ENCODE measurements around the gene GBA3. TPM values are rescaled to one million over a fixed set of nuclear protein-coding genes. Genes with fewer than 3 reads are reported as not detected.

GBA3 gene
- not detected for polyA plus RNA-seq (2012; ENCODE audit: insufficient read depth, insufficient read length)

DNA sequence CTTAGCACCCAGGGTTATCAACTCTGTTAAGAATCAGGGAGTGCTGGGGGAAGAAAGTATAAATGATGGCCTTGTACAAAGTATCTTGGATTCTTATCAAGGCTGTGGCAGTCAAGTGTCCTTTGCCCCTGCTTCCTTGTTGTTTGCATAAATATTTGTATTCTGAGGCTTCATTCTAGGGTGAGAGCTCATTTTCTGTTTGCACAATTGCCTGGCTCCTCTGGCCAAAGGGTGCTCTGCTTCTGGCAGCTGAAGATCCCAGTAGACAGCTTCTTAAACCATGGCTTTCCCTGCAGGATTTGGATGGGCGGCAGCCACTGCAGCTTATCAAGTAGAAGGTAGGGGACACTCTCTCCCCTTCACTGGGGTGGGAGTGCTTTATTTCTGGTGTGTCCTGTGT, at the start of gene GBA3:
Gene GBA3, plus strand, starts transcription at position 202 of the 400 bp plus-strand sequence.
- no peak within 1 kb of the TSS for H3K4me3 ChIP-seq (ENCODE audit: low read length)
- no peak for DNase-seq (ENCODE audit: low read depth, low spot score)

DNA sequence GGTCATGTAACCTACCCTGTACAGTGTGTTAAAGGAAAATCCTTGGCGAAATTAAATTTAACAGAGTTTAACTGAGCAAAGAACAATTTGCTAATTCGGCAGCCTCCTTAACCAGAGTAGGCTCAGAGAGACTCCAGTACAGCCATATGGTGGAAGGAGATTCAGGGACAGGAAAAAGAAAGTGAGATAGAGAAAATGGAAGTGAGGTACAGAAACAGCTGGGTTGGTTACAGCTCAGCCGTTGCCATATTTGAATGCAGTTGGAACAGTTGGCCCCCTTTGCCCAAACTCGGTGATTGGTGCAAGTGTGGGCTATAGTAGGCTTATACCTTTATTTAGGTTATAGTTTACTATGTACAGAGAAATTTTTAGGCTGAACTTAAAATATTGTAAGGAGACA, 48.8 kb upstream of the GBA3 start:
- no peak for DNase-seq (ENCODE audit: low read depth, low spot score)
- no peak overlapping the region for H3K4me3 ChIP-seq (ENCODE audit: low read length)

DNA sequence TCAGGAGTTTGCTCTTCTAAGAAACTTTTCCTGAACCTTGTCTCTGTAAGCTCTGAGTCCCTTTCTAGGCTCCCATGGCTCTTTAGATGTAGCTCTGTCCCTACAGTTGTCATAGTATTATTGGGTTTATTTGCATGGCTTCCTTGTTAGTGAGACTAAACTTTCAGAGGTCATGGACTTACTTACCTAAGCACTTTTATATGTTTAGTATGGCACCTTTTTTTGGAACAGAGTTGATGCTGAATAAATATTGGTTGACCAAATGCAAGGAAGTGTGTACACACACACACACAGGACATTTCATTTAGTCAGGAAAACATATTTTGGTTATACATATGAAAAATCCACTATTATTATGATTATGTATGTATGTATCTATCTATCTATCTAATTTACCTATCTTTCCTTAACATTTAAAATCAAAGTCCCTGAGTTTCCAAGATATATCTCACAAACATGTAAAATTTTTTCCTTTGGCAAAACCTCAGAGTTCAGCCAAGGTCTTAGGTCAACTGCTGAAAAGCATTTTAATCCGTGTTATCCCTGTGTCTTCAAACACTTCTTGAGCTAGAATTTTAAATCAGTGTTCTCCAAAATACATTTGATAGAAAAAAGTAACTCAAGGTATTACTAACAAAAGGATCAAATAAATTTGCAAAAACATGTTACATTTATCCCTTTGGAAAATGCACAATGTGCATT, 47.1 kb upstream of the GBA3 start:
- DNase-seq (ENCODE audit: low read depth, low spot score) = no peak

DNA sequence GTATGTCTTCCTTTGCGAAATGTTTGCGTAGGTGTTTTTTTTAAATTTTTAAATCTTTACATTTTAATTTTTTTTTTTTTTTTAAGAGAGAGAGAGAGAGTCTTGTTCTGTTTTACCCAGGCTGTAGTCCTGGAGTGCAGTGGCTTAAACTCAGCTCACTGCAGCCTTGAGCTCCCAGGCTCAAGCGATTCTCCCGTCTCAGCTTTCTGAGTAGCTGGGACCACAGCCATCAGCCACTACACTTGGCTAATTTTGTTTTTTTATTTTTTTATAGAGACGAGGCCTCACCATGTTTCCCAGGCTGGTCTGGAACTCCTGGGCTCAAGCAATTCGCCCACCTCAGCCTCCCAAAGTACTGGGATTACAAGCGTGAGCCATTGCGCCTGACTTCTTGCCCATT, 43.7 kb upstream of the GBA3 start:
- H3K4me3 ChIP-seq (ENCODE audit: low read length) = no peak overlapping the region
- DNase-seq (ENCODE audit: low read depth, low spot score) = no peak

More for the DNA sequence above, 47.1 kb upstream of the GBA3 start:
- H3K4me3 ChIP-seq (ENCODE audit: low read length) = no peak overlapping the region

DNA sequence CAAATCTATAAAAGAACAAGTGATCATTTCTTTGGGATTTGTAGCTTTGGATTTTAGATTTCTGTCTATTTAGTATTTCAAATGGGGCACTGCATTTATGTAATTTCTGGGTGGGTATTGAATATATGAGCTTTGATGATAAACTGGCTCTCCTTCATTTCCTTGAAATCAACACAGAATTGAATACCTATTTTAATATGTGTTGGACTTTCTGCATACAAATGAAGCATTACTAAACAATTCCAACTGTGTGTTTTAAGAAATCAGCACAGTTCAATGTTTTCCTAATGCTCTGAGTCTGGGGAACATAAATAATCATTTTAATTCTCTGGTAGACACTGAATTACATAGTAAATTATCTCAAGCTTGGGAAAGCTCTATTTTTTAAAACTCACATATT, 42.0 kb upstream of the GBA3 start:
- no peak for DNase-seq (ENCODE audit: low read depth, low spot score)
- H3K4me3 ChIP-seq (ENCODE audit: low read length) = no peak overlapping the region

DNA sequence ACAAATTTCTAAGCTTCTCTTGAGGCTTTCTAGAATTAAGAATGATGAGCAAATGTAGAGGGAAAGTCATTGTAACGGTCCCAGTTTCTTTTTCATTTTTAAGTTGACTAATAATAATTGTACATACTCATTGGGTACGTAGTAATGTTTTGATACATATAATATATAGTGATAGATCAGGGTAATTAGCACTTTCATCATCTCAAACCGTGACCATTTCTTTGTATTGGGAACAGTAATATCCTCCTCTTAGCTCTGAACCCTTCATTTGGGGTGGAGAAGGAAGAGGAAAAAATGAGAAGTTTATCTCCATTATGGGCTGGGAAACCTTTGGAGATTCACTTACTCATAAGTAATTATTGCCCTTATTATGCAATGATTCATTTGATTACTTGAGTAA, 39.0 kb upstream of the GBA3 start:
- DNase-seq (ENCODE audit: low read depth, low spot score) = no peak
- no peak overlapping the region for H3K4me3 ChIP-seq (ENCODE audit: low read length)

DNA sequence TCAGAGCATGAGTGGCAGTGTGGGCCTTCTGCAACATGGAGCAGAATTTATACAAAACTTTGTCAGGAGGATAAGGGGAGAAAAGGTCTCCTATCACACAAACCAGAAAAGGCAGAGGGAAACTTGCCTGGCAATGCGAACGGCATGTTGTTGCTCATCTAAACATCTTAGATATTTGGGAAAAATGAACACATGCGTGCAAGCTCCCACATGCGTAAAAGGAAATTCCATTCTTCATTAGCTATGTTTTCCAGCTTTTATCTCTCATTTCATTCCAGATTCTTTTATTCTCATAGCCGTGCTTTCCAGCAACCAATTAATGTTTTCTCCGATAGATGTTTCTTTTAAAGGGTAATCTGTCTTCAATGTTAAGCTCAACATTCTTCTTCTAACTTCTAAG, 31.3 kb upstream of the GBA3 start:
- no peak for DNase-seq (ENCODE audit: low read depth, low spot score)
- no peak overlapping the region for H3K4me3 ChIP-seq (ENCODE audit: low read length)

DNA sequence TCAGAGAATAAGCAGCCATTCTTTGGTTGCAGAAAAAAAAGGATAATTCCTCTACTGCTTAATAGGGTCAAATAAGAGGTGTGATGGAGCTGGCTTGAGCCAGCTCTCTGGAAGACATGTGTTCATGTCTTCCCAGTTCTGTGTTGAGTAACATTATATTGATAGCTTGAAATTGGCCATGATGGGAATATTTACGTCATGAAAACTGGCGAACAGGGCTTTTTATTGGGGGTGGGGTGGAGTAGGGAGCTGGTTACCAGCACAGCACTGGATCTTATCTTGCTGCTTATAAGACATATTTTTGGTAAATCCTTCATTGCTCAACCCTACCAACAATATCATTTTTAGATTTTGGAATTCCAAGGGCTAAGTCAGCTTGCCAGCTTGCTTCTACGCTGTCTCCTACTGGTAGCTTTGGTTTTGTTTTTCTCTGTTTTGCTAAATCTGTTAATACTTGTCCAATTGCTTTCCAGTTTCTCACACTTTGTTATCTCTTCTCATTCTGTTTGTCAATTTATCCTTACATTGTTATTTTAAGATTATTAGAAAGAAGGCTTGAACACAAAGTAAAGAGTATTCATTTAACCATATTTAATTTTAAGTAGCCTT, 25.3 kb upstream of the GBA3 start:
- no peak overlapping the region for H3K4me3 ChIP-seq (ENCODE audit: low read length)
- no peak for DNase-seq (ENCODE audit: low read depth, low spot score)

DNA sequence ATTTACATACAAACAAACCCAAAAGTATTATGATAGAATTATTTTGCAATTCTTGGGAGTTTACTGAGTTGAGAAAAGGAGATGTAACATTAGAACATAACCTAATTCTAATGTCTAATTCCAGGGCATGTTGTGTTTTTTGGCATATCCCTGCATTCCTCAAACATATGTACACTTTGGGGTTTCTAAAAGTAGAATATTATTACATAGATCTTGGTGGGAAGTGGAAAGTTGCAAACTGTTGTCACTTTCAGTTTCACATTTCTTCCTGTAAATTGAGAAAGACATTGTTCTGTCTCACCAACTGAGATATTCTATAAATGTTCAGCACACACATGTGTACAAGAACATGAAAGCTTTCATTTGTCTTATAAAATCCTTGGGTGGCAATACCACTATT, 24.4 kb upstream of the GBA3 start:
- no peak overlapping the region for H3K4me3 ChIP-seq (ENCODE audit: low read length)

DNA sequence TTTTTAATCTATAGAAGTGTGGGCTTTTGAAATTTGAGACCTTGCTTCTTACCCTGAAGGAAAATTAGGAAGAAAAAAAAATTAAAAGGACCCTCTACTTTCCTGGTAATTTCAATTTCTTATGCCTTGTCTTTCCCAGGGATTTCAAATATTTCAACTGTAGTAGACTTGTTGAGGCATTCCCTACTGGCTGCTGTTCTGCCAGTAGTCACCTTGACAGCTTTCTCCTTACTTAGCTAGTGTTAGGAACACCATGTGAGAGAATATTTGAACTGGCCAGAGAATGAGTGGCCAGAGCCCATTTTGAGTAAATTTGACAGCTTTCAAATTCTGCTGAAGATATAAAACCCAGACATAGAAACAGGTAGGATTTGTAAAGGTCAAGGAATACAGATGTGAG, 24.0 kb upstream of the GBA3 start:
- H3K4me3 ChIP-seq (ENCODE audit: low read length) = no peak overlapping the region
- DNase-seq (ENCODE audit: low read depth, low spot score) = no peak

More for the DNA sequence above, 24.4 kb upstream of the GBA3 start:
- DNase-seq (ENCODE audit: low read depth, low spot score) = no peak

DNA sequence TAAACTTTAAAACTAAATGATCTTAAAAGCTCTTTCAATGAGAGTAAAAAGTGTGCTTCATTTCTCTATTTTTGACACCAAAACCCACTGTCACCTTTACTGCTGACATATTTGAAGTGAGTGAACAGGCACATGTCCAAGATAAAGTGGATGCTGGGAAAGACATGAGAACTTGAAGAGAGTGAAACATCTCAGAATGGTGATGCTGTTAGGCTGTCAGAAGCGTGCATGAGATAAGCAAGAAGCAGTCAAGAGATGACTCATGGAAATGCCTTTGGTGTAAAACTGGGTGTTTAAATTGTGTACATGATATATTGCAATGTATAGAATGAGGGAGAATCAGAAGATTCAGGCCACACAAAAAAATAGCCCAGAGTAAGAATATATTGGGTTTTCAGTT, 21.8 kb upstream of the GBA3 start:
- no peak overlapping the region for H3K4me3 ChIP-seq (ENCODE audit: low read length)
- DNase-seq (ENCODE audit: low read depth, low spot score) = no peak

DNA sequence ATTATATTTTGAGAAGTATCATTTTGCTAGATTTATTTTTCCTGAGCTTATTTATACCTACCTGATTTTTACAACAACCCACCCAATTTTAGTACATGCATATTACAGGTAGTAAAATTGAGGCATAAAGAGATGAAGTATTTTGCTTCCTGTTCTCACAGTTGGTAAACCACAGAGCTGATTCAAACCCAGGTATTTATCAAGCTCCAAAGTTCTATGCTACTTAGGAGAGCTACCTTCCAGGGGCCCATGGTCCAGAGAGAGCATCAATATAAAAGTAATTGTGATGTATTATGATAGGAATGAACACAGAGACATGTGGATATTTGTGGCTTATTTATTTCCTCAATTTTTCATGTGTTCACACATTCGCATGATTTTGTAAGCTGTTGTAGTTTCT, 20.2 kb upstream of the GBA3 start:
- peak; percentile 22 for DNase-seq (ENCODE audit: low read depth, low spot score)
- H3K4me3 ChIP-seq (ENCODE audit: low read length) = no peak overlapping the region

DNA sequence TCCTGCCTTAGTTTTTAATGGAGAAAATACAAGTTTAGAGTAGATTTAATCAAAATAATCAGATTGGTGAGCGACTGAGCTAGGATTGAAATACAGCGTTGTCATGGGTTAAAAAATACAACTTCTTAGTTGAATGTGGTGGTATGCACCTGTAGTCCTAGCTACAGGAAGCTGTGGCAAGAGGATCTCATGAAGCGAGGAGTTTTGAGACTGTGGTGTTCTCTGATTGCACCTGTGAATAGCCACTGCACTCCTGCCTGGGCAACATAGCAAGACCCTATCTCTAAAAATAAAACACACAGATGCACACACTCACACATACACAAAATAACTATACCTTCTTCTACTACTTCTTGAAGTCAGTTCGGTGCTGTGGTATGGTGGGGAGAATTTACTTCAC, 19.8 kb upstream of the GBA3 start:
- peak; percentile 51 for DNase-seq (ENCODE audit: low read depth, low spot score)
- no peak overlapping the region for H3K4me3 ChIP-seq (ENCODE audit: low read length)

DNA sequence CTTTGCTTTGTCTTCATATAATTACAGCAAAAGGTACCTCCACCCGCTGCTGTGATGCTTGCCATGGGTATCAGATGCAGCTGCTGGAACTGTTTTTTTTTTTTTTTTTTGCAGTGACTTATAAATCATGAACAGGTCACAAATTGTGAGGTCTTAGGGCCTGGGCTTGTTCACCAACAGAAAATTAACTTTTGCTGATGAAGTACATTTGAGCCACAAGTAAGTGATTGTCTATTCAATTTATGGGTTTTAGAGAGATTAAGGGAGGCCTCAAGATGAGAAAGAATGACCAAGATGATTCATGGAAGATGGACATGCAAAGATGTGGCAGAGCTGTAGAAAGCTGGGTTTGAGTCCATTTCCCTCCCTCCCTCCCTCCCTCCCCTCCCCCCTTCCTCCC, 18.0 kb upstream of the GBA3 start:
- DNase-seq (ENCODE audit: low read depth, low spot score) = no peak
- H3K4me3 ChIP-seq (ENCODE audit: low read length) = no peak overlapping the region

DNA sequence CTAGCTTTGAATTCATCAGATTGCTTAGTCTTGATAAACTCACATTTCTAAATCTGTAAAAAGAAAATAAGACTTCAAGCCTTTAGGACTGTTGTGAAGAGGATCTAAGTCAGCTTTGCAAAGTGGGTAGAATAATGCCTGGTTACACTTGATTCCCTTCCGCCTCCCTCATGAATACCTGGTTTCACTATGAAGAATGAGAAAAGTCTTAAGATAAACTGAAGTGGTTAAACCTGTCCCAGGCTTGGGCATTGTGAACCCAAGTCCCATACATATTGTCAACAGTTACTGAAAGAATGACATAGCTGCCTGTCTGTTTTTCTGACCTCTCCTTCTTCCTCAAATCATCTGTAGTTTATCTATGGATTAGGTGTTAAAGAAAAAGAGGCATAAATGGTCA, 16.7 kb upstream of the GBA3 start:
- no peak for DNase-seq (ENCODE audit: low read depth, low spot score)

DNA sequence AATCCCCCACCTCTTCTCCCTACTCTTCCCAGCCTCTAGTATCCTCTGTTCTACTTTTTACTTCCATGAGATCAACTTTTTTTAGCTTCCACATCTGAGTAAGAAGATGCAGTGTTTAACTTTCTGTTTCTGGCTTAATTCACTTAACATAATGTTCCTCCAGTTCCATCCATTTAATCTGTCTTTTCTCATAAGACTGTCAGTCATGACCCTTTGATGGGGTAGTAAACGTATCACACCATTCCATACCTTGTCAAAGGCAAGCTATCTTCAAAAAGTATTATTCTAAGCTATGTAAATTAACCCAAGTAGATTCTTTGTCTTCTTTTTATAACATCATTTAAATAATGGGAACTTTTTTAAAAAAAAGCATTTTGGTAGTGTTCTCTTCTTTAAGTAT, 15.0 kb upstream of the GBA3 start:
- DNase-seq (ENCODE audit: low read depth, low spot score) = no peak
- no peak overlapping the region for H3K4me3 ChIP-seq (ENCODE audit: low read length)

More for the DNA sequence above, 16.7 kb upstream of the GBA3 start:
- H3K4me3 ChIP-seq (ENCODE audit: low read length) = no peak overlapping the region

DNA sequence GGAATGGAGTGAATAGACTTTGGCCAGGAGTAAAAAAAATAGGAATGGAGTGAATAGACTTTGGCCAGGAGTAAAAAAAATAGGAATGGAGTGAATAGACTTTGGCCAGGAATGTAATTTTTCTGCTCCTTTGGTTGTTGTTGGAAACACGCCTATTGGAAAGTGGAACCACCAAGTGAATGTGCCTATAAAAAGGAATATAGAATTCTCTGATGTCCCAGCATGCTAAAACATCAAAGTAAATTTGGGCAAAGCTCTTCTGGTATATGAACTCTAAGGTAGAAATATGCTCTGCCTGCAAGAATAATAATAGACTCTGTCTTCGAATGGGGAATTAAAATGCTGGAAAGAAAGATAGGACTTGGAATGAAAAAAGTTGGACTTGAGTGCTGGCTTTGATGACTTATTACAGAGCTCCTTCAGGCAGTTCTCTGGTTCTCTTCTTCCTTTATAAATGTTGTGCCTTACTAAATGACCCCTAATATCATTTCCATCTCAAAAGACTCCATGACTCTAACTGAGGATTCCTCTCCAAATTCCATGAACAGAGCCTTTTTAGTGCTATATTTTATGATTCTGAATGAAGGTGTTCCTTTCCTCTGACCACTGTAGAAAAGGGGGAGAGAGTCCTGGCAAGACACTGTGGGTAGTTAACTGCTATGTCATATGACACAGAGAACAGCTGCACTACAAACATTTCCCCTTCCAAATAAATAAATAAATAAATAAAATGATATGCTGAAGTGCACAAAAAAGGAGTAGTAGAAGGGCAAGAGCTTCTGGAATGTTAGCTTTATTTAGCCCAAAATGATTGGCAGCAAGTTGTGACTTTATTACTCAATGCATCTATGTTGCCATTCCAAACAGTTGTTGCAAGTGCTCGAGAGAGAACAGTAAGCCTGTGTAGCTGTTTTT, 13.5 kb upstream of the GBA3 start:
- no peak overlapping the region for H3K4me3 ChIP-seq (ENCODE audit: low read length)
- DNase-seq (ENCODE audit: low read depth, low spot score) = no peak

DNA sequence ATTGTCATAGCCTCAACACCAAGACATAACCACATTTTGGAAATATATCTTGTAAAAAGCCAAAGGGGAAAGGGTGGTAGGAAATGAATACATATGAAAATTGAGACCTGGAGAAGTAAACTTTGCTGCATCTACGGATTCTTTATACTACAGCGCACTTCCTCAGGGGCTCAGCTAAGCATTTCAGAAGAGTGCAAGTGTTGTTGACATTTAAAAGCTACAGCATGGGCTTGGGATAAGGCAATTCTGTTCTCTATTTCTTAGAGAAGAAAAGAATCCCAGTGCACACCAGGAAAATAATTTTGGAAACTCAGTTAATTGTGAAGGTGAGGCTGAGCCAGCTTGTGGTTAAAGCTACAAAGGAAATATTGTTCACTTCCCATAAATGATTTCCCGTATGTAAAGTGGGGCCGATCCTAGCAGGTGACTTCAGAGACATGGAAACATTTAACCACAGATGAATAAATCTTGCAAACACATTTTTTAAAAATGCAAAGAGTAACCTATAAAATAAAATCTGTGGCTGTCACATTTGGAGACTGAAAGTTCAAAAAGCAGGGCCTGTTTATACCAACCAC, 12.6 kb upstream of the GBA3 start:
- no peak overlapping the region for H3K4me3 ChIP-seq (ENCODE audit: low read length)
- no peak for DNase-seq (ENCODE audit: low read depth, low spot score)

DNA sequence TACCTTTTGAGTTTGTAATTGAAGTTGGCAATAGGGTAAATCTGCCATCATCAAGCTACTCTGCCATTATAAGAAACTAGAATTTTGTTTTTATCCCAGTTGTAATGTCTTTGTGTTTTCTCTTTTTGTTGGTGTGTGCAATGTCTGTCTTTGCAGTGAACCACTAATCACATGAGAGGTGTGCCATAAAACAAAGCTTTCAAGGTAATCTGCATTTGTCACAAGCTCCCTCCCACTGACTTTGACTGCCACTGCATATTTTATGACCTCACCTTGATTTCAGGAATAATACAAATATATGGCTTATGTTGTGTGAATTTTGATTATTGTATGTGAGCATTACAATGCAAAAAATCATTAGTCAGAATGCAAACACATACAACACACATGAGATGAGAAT, 9.0 kb upstream of the GBA3 start:
- no peak overlapping the region for H3K4me3 ChIP-seq (ENCODE audit: low read length)
- DNase-seq (ENCODE audit: low read depth, low spot score) = no peak

DNA sequence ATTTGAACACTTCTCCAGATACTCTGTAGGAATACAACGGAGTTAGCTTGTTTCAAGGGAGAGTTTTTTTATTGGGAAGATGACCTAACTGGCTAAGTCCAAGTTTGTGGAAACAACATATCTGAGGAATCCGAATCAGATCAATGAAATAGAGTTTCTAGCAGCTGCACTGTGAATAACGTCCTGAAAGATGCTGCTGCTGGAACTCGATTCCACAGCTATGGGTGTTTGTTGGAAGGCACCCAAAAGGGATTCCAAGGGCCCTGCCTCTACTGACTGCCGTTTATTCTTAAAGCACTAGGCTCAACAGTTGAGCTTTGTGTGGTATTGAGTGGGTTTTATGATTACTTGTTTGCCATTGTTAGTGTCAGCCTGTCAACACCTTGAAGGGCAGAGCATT, 6.6 kb upstream of the GBA3 start:
- no peak for DNase-seq (ENCODE audit: low read depth, low spot score)
- no peak overlapping the region for H3K4me3 ChIP-seq (ENCODE audit: low read length)
